Hindlimb muscle (tissue), 1 donor: ENCODE data around the gene ALG8. TPM values are rescaled to one million over a fixed set of nuclear protein-coding genes. Genes with fewer than 3 reads are reported as not detected.
"Not testable (repeated sequence)": the region's sequence is repeated elsewhere in the genome, so short reads cannot be mapped to it uniquely, and the experiment has no call there.

ENCODE experiments used
- DNase-seq: peaks from one replicate; pipeline ENCODE4 v3.0.0-alpha.2; 2013
- polyA plus RNA-seq: library from polyadenylated mRNA; unstranded; fragments of 120-200 nt; gene quantifications from one replicate; pipeline ENCODE4 v1.2.1, GENCODE V29; 2013; ENCODE audit not compliant: insufficient read length

ALG8 gene
- polyA plus RNA-seq: 23.8 TPM

DNA sequence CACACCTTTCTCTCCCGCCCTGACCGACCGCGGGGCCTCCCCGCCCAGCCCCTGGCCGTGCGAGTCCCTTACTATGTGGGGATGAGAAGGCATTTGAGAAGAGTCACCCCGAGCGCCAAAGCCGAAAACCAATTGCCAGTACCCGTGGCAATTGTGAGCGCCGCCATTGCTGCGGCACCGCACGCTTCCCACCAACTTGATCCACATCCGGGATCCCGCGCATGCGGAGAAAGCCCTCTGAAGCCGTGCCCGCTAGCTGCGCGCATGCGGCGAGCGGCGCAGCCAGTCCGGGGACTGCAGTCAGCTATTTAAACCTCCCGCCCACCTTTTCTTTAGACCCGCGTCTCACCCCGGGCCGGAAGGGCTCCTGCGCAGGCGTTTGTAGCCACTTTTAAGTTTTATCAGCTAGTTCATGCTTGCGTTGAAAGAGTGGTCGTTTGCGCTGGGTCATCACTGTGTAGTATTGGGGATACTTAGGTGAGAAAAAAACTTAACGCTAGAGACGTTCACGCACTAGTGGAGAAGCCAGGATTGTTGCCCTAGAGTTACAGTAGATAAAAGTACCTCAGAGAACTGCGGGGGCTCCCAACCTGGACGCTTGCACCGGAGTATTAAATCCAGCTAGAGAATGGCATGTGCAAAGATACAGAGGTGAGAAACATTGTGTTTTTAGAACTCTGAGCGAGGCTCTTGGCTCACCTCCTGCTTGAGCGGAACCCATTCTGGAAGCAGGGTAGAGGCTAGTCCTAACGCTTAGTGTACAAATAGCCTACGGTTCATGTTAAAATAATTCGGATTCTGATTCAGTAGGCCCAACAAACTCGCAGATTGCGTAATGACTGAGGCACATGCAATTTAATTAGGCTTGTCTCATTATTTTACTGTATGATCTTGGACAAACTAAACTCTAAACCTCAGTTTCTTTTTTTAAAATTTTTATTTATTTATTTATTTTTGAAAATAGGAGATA is at the start of gene ALG8:
Gene ALG8 (minus strand): TSS at position 205 of the 970 bp plus-strand sequence. CDS start 38 bp downstream, at position 167.
- DNase-seq: peak; percentile 96

GRCh38 chr11:78188286-78189173 is 49.1 kb upstream of the ALG8 start, which contains the start of the genes KCTD21 and USP35:
Gene KCTD21, minus strand, starts transcription at chr11:78188626. Its CDS starts 14,072 bp downstream, at chr11:78174554.
Gene USP35, plus strand, starts transcription at chr11:78188919. Its CDS starts 7,327 bp downstream, at chr11:78196246.
- DNase-seq: peak; percentile 98

- no peak for DNase-seq
Measured at GRCh38 chr11:78187366-78188285, 48.2 kb upstream of the ALG8 start.

DNA sequence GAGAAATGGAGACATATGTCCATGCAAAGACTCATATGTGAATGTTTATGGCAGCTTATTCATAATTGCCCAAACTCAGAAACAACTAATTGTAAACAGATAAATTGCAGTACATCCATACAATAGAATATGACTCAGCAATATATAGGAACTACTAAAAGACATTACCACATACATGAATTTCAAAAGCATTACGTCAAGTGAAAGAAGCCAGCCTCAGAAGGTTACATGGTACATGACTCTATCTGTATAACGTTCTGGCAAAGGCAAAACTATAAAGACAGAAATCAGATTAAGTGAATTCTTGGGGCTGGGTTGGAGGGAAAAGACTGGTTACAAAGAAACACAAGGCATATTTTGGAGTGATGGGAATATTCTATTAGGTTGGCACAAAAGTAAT is 41.8 kb upstream of the ALG8 start:
- DNase-seq: no peak

DNA sequence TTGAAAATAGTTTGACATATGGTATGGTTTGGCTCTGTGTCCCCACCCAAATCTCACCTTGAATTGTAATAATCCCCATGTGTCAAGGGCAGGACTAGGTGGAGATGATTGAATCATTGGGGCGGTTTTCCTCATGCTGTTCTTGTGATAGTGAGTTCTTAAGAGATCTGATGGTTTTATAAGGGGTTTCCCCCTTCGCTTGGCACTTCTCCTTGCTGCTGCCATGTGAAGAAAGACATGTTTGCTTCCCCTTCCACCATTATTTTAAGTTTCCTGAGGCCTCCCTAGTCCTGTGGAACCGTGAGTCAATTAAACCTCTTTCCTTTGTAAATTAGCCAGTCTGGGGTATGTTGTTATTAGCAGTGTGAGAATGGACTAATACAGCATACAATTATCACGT is 41.3 kb upstream of the ALG8 start:
- no peak for DNase-seq

- no peak for DNase-seq
Measured at GRCh38 chr11:78179459-78180071, 40.1 kb upstream of the ALG8 start.

DNA sequence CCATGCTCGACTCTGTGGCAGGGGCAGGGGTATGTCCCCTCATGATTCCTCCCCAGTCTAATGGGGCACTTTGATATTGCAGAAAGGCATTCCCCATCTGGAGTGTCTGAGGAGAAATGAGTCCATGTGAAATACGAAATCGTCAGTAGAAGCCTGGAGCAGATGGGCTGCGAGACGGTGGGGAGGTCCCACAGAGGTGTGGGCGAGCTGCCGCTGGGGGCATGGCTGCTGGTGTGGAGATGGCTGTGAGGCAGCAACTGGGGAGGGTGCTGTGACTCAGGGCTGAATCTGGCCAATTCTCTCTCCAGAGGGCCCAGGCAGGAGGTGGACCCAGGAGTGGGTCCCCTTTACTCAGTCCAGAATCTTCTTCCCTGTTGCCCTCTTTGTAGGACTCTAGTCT is 37.8 kb upstream of the ALG8 start:
- DNase-seq: no peak

DNA sequence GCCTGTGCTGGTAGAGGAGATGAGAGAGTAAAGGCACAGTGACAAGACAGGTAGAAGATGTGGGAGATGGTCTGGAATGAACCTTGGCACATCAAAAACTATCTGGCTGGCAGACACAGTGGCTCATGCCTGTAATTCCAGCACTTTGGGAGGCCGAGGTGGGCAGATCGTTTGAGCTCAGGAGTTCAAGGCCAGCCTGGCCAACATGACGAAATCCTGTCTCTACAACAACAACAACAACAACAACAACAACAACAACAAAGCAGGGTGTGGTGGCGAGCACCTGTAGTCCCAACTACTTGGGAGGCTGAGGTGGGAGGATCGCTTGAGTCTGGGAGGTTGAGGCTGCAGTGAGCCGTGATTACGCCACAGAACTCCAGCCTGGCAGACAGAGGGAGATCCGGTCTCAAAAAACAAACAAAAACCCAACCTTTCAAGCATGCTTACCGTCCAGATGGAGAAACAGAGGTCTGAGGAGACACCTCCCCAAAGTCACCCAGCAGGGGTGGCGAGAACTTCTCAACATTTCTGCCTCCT is 37.2 kb upstream of the ALG8 start:
- DNase-seq: no peak

DNA sequence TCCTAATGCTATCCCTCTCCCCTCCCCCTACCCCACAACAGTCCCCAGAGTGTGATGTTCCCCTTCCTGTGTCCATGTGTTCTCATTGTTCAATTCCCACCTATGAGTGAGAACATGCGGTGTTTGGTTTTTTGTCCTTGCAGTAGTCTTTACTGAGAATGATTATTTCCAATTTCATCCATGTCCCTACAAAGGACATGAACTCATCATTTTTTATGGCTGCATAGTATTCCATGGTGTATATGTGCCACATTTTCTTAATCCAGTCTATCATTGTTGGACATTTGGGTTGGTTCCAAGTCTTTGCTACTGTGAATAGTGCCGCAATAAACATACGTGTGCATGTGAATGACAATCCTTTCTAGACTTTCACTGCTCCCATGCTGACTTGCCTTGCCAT is 36.4 kb upstream of the ALG8 start:
- DNase-seq: not testable (repeated sequence)

GRCh38 chr11:78171951-78172350 is 32.5 kb upstream of the ALG8 start:
- DNase-seq: no peak

DNA sequence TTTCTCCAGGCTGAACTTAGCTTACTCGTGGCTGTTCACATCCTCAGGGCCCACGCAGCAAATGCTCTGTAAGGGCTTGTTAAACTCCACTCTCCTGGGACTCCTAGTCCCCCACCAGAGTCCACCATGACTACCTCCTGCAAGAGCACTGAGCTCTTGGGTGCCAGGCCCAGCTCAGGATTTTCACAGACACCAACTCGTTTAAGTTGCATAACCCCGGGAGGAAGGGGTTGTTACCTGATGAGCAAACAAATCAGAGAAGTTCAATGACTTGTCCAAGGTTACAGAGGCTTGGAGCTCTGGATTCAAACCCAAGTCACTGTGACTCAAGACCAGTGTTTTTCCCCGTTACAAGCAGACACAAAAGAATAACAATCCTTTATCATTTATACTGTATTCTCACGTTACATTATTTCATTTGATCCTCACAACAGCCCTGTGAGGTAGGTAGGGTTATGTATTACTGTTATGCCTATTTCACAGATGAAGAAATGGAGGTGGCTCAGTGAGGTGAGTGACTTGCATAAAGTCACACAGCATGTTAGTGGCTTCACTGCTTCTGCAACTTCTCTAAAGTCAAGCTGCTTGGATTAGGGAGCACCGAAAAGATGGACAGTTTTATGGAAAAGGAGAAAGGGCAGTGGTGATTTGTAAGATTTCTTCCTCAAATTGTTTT is 31.6 kb upstream of the ALG8 start:
- no peak for DNase-seq

- no peak for DNase-seq
Measured at GRCh38 chr11:78170413-78170812, 31.0 kb upstream of the ALG8 start.

DNA sequence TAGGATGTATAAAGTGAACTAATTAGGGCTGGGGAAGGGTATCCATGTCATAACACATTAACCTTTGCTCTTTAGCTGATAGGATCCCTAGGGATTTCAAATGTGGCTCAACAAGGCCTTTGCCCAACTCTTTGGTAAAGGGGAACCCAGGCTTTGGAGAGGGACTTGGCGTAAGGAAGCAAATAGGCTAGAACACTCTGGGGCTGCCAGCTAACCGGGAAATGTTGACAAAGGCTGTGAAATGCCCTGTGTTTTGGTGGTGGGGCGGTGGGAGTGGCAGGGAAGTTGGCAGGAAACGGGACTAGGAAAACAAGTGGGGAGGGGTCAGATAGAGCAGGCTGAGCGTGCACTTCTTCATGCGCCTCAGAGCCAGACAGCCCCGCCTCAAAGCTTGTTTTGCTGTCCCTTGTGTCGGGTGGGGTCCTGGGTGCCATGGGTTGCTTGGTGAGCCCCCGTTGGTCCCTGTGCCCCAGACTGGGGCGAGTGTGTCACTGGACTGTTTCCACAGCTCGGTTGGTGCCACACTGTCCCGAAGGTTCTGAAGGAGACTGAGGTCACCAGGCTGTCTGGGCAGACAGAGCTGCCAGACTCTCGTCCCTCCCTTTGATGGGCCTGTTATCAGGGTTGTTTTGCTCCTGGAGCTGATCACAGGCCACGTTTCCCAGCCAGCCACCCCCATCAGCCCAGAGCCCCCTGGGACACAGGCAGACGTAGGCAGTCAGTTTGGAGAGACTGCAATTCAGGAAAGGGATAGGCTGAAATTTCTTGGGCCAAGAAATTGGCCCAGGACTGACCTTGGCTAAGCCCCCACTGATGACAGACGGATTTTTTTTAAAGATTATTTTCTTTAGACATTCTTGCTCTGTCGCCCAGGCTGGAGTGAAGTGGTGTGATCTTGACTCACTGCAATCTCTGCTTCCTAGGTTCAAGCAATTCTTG is 29.4 kb upstream of the ALG8 start:
- DNase-seq: peak; percentile 43

GRCh38 chr11:78166855-78167469 is 27.5 kb upstream of the ALG8 start:
- DNase-seq: no peak

- DNase-seq: no peak
Measured at GRCh38 chr11:78164471-78164870, 25.0 kb upstream of the ALG8 start.

DNA sequence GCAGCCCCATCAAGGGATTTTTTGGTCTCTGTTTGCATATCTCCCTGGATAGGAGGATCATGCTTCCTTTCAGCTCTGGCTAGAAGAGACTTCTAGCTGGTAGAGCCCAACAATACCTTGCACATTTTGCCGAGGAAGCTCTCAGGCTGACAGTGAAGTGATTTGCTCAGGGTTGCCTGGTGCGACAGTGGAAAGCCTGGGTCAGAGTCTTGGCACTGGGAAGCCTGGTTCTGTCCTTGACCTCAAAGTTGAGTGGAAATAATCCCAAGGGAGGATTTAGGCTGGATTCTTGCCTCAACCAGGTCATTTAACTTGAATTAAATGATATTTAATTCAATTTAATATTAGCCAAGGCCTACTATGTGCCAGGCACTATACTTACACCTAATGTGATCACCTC is 24.4 kb upstream of the ALG8 start:
- no peak for DNase-seq

GRCh38 chr11:78161962-78162371 is 22.5 kb upstream of the ALG8 start:
- peak; percentile 29 for DNase-seq

DNA sequence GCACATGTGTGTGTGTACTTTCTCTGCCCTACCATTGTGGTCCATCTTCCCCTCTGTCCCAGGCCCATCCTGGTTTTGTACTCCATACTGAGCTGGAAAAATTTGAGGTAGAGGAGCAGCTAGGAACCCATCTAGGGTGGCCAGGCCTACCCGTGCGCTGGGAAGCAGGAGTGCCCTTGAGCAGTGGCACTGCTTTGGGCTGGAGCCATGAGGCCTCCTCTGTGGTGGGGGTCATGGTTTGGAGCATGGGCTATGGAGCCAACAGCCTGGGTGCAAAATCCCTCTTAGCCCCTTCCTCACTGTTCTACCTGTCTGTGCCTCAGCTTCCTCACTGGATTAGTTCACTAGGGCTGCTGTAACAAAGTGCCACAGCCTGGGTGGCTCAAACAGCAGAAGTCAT is 21.9 kb upstream of the ALG8 start:
- DNase-seq: no peak

GRCh38 chr11:78160557-78160956 is 21.1 kb upstream of the ALG8 start:
- no peak for DNase-seq
